RCC 7860 (cell line): ENCODE results near the gene ICOS.

Experiments
- DNase-seq: peaks from one replicate; pipeline ENCODE4 v3.0.0-alpha.2; 2015; ENCODE audit warnings: low spot score
- FAIRE-seq: peaks from 2 replicates; lab custom pipeline; 2012; peaks lifted over from hg19 to GRCh38; lab: Jason Lieb, UNC

Gene ICOS

DNA sequence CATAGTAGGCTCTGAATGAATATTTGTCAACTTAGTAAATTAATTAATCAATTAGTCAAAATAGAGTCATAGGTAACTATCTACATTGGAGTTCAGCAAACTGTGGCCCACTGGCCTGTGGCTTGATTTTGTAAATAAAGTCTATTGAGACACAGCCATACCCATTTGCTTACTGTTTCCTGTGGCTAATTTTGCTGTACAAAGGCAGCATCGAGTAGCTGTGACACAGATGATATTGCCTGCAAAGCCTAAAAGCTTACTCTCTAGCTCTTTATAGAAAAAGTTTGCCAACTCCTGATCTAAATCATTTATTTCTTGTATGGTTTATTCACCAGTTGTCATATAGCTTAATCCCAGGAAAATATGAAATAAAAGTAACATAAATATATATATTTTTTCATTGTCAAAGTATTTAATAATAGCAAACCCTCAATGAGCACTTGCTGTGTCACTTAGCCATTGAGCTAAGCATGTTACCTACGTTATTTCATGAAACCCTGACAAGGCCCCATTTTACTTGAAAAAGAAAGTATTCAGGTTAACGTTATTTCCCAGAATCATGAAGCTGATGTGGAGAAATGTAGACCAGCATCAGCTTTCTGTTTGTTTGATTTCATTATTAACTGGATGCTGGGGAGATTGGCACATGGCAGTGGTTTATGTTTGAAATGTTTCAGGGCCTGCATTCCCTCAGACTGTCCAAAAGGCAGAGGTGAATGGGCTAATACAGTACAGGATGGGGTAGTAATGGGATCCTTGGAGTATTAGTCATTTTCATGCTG, 69.6 kb downstream of the ICOS start:
- FAIRE-seq (no peak), DNase-seq (no peak)

DNA sequence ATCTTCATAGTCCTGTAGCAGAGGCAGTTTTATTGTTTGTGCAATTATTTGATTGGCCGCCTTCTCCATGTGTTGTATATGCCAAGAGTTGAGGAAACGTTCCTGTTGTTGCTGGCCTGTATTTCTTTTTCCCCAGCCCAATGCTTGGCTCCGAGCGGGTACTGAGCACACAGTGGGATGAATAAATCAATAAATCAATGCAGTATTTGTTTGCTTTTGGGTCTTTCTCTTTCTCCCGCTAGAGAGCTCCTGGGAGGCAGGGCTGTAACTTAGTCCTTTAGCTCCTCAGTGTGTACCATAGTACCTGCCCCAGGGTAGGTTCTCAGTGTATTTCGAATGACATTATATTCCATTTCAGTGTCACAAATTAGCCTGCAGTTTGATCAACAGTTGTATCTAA, 71.8 kb downstream of the ICOS start:
- no peak for FAIRE-seq

DNA sequence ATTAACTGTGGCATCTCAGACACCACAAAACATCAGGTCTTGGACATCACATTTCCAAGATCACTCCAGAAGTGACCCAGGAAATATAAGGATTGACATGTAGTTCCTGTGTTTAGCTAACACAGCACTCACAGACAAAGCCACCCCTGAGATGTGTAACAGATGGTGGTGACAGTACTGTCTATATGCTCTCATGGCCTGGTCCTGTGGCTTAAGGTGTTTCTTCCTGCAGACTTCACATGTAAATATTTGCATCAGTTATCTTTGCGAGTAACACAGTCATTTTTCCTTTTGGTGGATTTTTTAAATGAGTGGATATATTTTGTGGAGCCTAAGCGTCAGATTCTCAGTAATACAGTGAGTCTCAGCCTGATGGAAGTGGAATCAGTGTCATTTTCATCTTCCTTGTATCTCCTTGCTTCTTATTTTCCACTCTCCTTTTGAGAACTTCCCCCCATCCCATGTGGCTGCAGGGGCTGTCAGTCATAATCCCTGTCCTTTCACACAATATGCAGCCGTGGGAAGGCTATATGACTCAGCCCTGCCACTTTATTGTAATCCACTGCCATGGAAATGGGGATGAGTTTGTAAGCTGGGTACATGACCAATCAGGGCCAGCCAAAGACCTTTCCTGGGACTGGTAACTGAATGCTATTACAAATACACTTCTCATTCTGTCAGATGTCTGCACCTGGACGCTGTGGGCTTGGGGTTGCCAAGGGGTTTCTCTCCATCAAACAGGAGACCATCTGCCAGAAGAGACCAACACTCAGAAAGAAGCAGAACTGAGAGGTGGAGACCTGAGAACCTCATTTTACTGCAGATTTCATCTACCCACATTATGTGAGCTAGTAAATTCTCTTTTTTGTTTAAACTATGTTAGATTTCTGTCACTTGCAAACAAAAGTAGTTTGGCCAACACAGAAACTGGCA, 74.3 kb downstream of the ICOS start:
- DNase-seq (no peak), FAIRE-seq (no peak)

More for the DNA sequence above, 71.8 kb downstream of the ICOS start:
- DNase-seq: no peak
